PFSK-1 (cell line): ENCODE data around the gene OR4P4.

Experiments used
- POLR2AphosphoS5 ChIP-seq: IDR thresholded peaks from 2 replicates; pipeline ENCODE4 v1.6.1; 2012; ENCODE audit warnings: low read depth, mild to moderate bottlenecking, control low read depth, low read length, moderate library complexity
- REST ChIP-seq, 2 experiments: IDR thresholded peaks; 2 replicates each; pipeline versions ENCODE4 v1.6.1 to v1.8.0; 2011 to 2012; ENCODE audit warnings: low read depth in 2 of 2, low read length in 2 of 2, control low read depth in 1 of 2, inconsistent platforms in 1 of 2, mild to moderate bottlenecking in 1 of 2, moderate library complexity in 1 of 2; ENCODE audit not compliant: insufficient read depth in 1 of 2
- SIN3A ChIP-seq: IDR thresholded peaks from 2 replicates; pipeline ENCODE4 v1.6.1; 2012; ENCODE audit warnings: mild to moderate bottlenecking, low read length, moderate library complexity, borderline replicate concordance; ENCODE audit not compliant: insufficient read depth
- TAF1 ChIP-seq: IDR thresholded peaks from 2 replicates; pipeline ENCODE4 v1.6.1; 2012; ENCODE audit warnings: low read length, control low read depth, borderline replicate concordance; ENCODE audit not compliant: insufficient read depth

GRCh38 chr11:55624531-55624930 is 10.4 kb upstream of the OR4P4 start:
- no peak for TF ChIP-seq REST (IDR thresholded peaks at IDR 0.05; ENCODE audit: insufficient read depth in 1 of 2, low read depth in 2 of 2, low read length in 2 of 2)
- TF ChIP-seq SIN3A, result no peak
- TF ChIP-seq POLR2AphosphoS5, result no peak
- TF ChIP-seq TAF1, result no peak
